ENCODE measurements around the gene ISG15. TPM values are rescaled to one million over a fixed set of nuclear protein-coding genes. Genes with fewer than 3 reads are reported as not detected.

Gene ISG15
- total RNA-seq, 1 experiment from 2014 or later = 165 TPM

DNA sequence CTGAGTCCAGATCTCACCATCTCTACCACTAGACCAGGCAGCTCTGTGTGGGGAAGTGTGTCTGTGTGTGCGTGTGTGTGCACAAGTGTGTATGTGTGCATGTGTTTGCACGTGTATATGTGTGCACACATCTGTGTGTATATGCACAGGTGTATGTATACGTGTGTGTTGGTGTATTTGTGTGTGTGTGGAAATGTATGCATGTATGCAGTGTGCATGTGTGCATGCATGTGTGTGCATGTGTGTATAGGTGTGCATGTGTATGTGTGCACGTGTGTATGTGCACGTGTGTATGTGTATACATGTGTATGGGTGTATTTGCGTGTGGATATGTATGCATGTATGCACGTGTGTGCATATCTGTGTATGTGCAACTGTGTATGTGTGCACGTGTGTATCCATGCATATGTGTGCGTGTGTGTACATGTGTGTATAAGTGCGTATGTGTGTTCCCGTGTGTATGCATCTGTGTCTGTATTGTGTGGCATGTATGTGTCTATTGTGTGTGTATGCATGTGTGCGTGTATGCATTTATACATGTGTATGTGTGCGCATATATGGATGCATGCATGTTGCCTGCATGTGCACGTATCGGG is 43.9 kb upstream of the ISG15 start:
- no TSS peak for BruUV-seq (replicated peaks)
- no peak for TF ChIP-seq CTCF (IDR thresholded peaks at IDR 0.05; ENCODE audit: unreplicated experiment)
- Mint-ChIP-seq H3K36me3 (ENCODE audit: insufficient read depth, unreplicated experiment) (peaks cover 20% of the 10 kb centered on the region), H3K4me1 (ENCODE audit: low read depth, unreplicated experiment) (no peaks in the 10 kb centered on the region), H3K27ac (ENCODE audit: unreplicated experiment) (no peak overlapping the region), H3K27me3 (ENCODE audit: unreplicated experiment) (no peaks in the 10 kb centered on the region), H3K4me3 (ENCODE audit: low read depth, unreplicated experiment) (no peak overlapping the region), H3K9me3 (ENCODE audit: low read depth, unreplicated experiment) (no peaks in the 10 kb centered on the region)
- intact Hi-C loops (cut with micrococcal nuclease; ENCODE audit: unreplicated experiment) = no loop called here
- DNase-seq = no peak
- CTCF ChIA-PET = no interaction called here

- Mint-ChIP-seq H3K27ac (ENCODE audit: unreplicated experiment) (no peak overlapping the region), H3K36me3 (ENCODE audit: insufficient read depth, unreplicated experiment) (peaks cover 21% of the 10 kb centered on the region), H3K4me1 (ENCODE audit: low read depth, unreplicated experiment) (peaks cover 3% of the 10 kb centered on the region), H3K4me3 (ENCODE audit: low read depth, unreplicated experiment) (no peak overlapping the region), H3K27me3 (ENCODE audit: unreplicated experiment) (no peaks in the 10 kb centered on the region), H3K9me3 (ENCODE audit: low read depth, unreplicated experiment) (no peaks in the 10 kb centered on the region)
- CTCF ChIA-PET = interaction anchor here (0.6 kb wide), 1 partner anchor 29 kb away, joined by 5 read pairs; no protein-coding TSS in a partner anchor
- TF ChIP-seq CTCF (IDR thresholded peaks at IDR 0.05; ENCODE audit: unreplicated experiment) = no peak
- intact Hi-C loops (cut with micrococcal nuclease; ENCODE audit: unreplicated experiment) = no loop called here
- BruUV-seq (replicated peaks) = no TSS peak
- DNase-seq = no peak
Observed at GRCh38 chr1:970242-970972, 42.9 kb upstream of the ISG15 start.

GRCh38 chr1:970973-971730 is 42.1 kb upstream of the ISG15 start:
- peaks cover 28% of the 10 kb centered on the region for H3K36me3 Mint-ChIP-seq (ENCODE audit: insufficient read depth, unreplicated experiment)
- BruUV-seq (replicated peaks) = no TSS peak
- intact Hi-C loops (cut with micrococcal nuclease; ENCODE audit: unreplicated experiment) = no loop called here
- H3K27me3 Mint-ChIP-seq (ENCODE audit: unreplicated experiment) = no peaks in the 10 kb centered on the region
- TF ChIP-seq CTCF (IDR thresholded peaks at IDR 0.05; ENCODE audit: unreplicated experiment) = no peak
- H3K4me3 Mint-ChIP-seq (ENCODE audit: low read depth, unreplicated experiment) = no peak overlapping the region
- DNase-seq = no peak
- CTCF ChIA-PET = interaction anchor here (0.6 kb wide), 1 partner anchor 30 kb away, joined by 5 read pairs; no protein-coding TSS in a partner anchor
- peaks cover 10% of the 10 kb centered on the region for H3K4me1 Mint-ChIP-seq (ENCODE audit: low read depth, unreplicated experiment)
- no peaks in the 10 kb centered on the region for H3K9me3 Mint-ChIP-seq (ENCODE audit: low read depth, unreplicated experiment)
- no peak overlapping the region for H3K27ac Mint-ChIP-seq (ENCODE audit: unreplicated experiment)

DNA sequence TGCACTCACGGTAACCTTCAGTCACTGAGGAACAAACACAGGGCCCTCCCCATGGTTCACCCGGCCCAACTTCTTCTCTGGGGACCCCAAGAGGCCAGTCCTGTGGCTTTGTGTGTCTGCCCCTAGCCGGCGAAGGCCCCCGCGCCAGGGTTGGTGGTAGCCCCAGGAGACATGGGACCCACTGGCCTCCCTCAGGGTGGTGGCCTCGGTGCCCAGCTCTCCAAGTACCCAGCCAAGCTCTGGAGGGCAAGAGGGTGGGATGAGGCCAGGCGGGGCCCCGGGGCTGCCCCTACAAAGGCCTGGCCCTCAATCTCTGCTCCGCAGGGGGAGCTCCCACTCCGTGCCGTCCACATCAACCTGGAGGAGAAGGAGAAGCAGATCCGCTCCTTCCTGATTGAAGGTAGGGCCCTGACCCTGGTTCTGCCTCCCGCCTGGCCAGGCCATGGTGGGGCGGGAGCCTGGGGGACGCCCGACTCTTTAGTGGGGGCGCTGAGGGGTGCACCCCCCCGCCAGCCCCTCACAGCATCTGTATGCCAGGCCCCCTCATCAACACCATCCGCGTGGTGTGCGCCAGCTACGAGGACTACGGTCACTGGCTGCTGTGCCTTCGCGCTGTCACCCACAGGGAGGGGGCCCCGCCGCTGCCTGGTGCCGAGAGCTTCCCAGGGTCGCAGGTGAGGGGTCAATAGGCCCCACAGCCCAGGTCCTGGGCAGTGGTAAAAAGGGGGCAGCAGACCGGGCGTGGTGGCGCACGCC is 41.4 kb upstream of the ISG15 start:
- intact Hi-C loops (cut with micrococcal nuclease; ENCODE audit: unreplicated experiment) = no loop called here
- H3K27me3 Mint-ChIP-seq (ENCODE audit: unreplicated experiment) = no peaks in the 10 kb centered on the region
- peaks cover 11% of the 10 kb centered on the region for H3K4me1 Mint-ChIP-seq (ENCODE audit: low read depth, unreplicated experiment)
- H3K27ac Mint-ChIP-seq (ENCODE audit: unreplicated experiment) = no peak overlapping the region
- CTCF ChIA-PET = no interaction called here
- no peak for TF ChIP-seq CTCF (IDR thresholded peaks at IDR 0.05; ENCODE audit: unreplicated experiment)
- no peak overlapping the region for H3K4me3 Mint-ChIP-seq (ENCODE audit: low read depth, unreplicated experiment)
- BruUV-seq (replicated peaks) = no TSS peak
- H3K36me3 Mint-ChIP-seq (ENCODE audit: insufficient read depth, unreplicated experiment) = peaks cover 26% of the 10 kb centered on the region
- no peaks in the 10 kb centered on the region for H3K9me3 Mint-ChIP-seq (ENCODE audit: low read depth, unreplicated experiment)
- no peak for DNase-seq

Measured in Calu3 (cell line).